ENCODE measurements around the gene MSRB1. TPM values are rescaled to one million over a fixed set of nuclear protein-coding genes. Genes with fewer than 3 reads are reported as not detected.
A peak's percentile ranks its signal among the peaks of the same experiment; 100 is the strongest.

The MSRB1 gene
- total and polyA plus RNA-seq, 2 of the 13 experiments (the other 11 are each of a cell fraction or from before 2014, with no cell fraction given), result 32.1 to 75.4 TPM

DNA sequence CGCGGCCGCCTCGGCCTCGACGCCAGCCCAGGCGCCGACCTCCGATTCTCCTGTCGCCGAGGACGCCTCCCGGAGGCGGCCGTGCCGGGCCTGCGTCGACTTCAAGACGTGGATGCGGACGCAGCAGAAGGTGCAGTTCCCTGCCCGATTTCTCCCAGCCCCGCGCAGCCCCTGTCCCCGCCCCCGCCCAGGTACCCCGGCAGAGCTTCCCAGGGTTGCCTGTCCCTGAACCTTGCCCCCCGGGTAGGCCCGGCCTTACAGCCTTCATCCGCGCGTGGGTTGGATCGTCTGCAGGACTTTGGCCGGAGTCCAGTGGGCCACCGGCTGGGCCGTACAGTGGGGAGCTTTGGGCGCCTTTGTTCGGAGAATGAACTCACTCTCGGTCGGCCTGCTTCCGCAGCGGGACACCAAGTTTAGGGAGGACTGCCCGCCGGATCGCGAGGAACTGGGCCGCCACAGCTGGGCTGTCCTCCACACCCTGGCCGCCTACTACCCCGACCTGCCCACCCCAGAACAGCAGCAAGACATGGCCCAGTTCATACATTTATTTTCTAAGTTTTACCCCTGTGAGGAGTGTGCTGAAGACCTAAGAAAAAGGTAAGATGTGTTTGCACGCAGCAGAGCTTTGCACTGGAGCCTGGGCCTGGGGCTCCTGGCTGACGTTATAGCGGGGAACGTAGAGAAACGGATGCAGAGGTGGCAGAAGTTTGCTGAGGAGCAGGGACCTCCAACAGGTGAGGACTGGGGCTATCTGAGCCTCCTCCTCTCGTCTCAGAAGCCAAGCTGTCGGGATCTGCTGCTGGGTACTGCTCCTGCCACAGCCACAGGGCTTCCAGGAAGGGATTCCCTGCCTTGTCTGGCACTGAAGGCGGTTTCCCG lies 41.6 kb upstream of the MSRB1 start (continued):
- TF ChIP-seq ZNF264 (CRISPR knock-in tag; IDR thresholded peaks at IDR 0.05) (no peak), SALL1 (CRISPR knock-in tag; IDR thresholded peaks at IDR 0.05) (peak; percentile 36; the same call in 1 of the 2 replicates), CBX5 (CRISPR knock-in tag; IDR thresholded peaks at IDR 0.05; ENCODE audit: borderline replicate concordance) (no peak), ZNF619 (CRISPR knock-in tag; IDR thresholded peaks at IDR 0.05) (no peak), ZFP90 (CRISPR knock-in tag; IDR thresholded peaks at IDR 0.05; ENCODE audit: borderline replicate concordance) (no peak), KLF12 (CRISPR knock-in tag; IDR thresholded peaks at IDR 0.05; ENCODE audit: borderline replicate concordance) (no peak), GTF2F1 (IDR thresholded peaks at IDR 0.05; ENCODE audit: low read length) (no peak), MYC (CRISPR knock-in tag; IDR thresholded peaks at IDR 0.05; ENCODE audit: borderline replicate concordance) (peak; percentile 38; the same call in 1 of the 2 replicates), ZNF83 (CRISPR knock-in tag; IDR thresholded peaks at IDR 0.05; ENCODE audit: borderline replicate concordance) (peak; percentile 76; the same call in 1 of the 2 replicates), NFE2L2 (IDR thresholded peaks at IDR 0.05; ENCODE audit: low read length) (no peak), MTA1 (CRISPR knock-in tag; IDR thresholded peaks at IDR 0.05; ENCODE audit: borderline replicate concordance) (peak; percentile 70; the same call in 1 of the 2 replicates)
- TF ChIP-seq, protein P1, sequence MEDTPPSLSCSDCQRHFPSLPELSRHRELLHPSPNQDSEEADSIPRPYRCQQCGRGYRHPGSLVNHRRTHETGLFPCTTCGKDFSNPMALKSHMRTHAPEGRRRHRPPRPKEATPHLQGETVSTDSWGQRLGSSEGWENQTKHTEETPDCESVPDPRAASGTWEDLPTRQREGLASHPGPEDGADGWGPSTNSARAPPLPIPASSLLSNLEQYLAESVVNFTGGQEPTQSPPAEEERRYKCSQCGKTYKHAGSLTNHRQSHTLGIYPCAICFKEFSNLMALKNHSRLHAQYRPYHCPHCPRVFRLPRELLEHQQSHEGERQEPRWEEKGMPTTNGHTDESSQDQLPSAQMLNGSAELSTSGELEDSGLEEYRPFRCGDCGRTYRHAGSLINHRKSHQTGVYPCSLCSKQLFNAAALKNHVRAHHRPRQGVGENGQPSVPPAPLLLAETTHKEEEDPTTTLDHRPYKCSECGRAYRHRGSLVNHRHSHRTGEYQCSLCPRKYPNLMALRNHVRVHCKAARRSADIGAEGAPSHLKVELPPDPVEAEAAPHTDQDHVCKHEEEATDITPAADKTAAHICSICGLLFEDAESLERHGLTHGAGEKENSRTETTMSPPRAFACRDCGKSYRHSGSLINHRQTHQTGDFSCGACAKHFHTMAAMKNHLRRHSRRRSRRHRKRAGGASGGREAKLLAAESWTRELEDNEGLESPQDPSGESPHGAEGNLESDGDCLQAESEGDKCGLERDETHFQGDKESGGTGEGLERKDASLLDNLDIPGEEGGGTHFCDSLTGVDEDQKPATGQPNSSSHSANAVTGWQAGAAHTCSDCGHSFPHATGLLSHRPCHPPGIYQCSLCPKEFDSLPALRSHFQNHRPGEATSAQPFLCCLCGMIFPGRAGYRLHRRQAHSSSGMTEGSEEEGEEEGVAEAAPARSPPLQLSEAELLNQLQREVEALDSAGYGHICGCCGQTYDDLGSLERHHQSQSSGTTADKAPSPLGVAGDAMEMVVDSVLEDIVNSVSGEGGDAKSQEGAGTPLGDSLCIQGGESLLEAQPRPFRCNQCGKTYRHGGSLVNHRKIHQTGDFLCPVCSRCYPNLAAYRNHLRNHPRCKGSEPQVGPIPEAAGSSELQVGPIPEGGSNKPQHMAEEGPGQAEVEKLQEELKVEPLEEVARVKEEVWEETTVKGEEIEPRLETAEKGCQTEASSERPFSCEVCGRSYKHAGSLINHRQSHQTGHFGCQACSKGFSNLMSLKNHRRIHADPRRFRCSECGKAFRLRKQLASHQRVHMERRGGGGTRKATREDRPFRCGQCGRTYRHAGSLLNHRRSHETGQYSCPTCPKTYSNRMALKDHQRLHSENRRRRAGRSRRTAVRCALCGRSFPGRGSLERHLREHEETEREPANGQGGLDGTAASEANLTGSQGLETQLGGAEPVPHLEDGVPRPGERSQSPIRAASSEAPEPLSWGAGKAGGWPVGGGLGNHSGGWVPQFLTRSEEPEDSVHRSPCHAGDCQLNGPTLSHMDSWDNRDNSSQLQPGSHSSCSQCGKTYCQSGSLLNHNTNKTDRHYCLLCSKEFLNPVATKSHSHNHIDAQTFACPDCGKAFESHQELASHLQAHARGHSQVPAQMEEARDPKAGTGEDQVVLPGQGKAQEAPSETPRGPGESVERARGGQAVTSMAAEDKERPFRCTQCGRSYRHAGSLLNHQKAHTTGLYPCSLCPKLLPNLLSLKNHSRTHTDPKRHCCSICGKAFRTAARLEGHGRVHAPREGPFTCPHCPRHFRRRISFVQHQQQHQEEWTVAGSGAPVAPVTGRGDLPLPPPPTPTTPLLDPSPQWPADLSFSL (CRISPR knock-in tag; IDR thresholded peaks at IDR 0.05), result no peak
- TF ChIP-seq, protein P2, sequence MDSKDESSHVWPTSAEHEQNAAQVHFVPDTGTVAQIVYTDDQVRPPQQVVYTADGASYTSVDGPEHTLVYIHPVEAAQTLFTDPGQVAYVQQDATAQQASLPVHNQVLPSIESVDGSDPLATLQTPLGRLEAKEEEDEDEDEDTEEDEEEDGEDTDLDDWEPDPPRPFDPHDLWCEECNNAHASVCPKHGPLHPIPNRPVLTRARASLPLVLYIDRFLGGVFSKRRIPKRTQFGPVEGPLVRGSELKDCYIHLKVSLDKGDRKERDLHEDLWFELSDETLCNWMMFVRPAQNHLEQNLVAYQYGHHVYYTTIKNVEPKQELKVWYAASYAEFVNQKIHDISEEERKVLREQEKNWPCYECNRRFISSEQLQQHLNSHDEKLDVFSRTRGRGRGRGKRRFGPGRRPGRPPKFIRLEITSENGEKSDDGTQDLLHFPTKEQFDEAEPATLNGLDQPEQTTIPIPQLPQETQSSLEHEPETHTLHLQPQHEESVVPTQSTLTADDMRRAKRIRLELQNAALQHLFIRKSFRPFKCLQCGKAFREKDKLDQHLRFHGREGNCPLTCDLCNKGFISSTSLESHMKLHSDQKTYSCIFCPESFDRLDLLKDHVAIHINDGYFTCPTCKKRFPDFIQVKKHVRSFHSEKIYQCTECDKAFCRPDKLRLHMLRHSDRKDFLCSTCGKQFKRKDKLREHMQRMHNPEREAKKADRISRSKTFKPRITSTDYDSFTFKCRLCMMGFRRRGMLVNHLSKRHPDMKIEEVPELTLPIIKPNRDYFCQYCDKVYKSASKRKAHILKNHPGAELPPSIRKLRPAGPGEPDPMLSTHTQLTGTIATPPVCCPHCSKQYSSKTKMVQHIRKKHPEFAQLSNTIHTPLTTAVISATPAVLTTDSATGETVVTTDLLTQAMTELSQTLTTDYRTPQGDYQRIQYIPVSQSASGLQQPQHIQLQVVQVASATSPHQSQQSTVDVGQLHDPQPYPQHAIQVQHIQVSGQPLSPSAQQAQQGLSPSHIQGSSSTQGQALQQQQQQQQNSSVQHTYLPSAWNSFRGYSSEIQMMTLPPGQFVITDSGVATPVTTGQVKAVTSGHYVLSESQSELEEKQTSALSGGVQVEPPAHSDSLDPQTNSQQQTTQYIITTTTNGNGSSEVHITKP (CRISPR knock-in tag; IDR thresholded peaks at IDR 0.05; ENCODE audit: low read depth), result no peak
- TF ChIP-seq, protein P3, sequence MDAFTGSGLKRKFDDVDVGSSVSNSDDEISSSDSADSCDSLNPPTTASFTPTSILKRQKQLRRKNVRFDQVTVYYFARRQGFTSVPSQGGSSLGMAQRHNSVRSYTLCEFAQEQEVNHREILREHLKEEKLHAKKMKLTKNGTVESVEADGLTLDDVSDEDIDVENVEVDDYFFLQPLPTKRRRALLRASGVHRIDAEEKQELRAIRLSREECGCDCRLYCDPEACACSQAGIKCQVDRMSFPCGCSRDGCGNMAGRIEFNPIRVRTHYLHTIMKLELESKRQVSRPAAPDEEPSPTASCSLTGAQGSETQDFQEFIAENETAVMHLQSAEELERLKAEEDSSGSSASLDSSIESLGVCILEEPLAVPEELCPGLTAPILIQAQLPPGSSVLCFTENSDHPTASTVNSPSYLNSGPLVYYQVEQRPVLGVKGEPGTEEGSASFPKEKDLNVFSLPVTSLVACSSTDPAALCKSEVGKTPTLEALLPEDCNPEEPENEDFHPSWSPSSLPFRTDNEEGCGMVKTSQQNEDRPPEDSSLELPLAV (CRISPR knock-in tag; conservative IDR thresholded peaks at IDR 0.05; ENCODE audit: low read depth), result no peak
- TF ChIP-seq, protein P4, sequence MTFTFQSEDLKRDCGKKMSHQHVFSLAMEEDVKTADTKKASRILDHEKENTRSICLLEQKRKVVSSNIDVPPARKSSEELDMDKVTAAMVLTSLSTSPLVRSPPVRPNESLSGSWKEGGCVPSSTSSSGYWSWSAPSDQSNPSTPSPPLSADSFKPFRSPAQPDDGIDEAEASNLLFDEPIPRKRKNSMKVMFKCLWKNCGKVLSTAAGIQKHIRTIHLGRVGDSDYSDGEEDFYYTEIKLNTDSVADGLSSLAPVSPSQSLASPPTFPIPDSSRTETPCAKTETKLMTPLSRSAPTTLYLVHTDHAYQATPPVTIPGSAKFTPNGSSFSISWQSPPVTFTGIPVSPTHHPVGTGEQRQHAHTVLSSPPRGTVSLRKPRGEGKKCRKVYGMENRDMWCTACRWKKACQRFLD (CRISPR knock-in tag; IDR thresholded peaks at IDR 0.05; ENCODE audit: borderline replicate concordance), result no peak

Measured in HepG2 (cell line).